IPS-NIHi7 (cell line): ENCODE results near the gene L3MBTL4.

Experiments used
- DNase-seq: peaks from one replicate; pipeline ENCODE4 v3.0.0; 2012; ENCODE audit warnings: mixed read lengths; ENCODE audit errors: extremely low spot score

L3MBTL4 gene

DNA sequence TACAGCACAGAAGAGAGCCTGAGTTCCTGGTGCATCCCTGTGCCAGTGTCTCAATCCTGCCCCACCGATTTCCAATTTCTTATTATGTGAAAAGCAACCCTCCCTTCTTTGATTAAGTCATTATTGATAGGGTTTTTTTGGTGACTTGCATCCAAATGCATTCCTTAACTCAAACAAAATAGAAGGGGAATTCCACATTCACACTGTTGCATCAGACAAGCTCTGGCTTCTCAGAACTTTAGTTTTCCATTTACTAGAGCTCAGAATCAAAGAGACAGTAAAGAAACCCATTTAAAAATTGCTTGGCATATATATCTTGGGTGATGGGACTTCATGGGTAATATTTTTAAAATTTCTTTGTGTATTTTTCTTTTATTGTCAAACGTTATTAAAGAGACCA lies 505.6 kb downstream of the L3MBTL4 start:
- DNase-seq, result no peak
